ENCODE measurements around the gene CASP9. TPM values are rescaled to one million over a fixed set of nuclear protein-coding genes. Genes with fewer than 3 reads are reported as not detected.
A peak's percentile ranks its signal among the peaks of the same experiment; 100 is the strongest.

Gene CASP9
- total and polyA plus RNA-seq, 2 donors (not counting 1 experiment from before 2014, with no cell fraction given), result 5.6 to 6.4 TPM

DNA sequence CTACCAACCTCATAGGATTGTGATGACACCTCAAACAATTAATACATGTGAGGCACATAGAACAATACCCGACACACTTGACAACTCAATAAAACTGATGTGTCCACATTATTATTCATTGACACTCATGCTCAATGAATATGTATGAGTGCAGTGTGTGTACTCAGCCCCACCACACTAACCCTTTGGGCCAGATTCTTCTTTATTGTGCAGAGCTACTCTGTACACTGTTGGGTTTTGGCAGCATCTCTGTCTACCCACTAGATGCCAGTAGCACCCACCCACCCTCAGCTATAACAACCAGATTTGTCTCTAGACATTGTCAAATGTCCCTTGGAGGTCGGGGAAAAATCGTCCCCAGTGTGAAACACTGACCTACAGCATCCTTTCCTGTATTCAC lies 10.1 kb downstream of the CASP9 start:
- no peak for TF ChIP-seq EZH2 (IDR thresholded peaks at IDR 0.05; ENCODE audit: low read length, missing control alignments)
- TF ChIP-seq, protein P1, sequence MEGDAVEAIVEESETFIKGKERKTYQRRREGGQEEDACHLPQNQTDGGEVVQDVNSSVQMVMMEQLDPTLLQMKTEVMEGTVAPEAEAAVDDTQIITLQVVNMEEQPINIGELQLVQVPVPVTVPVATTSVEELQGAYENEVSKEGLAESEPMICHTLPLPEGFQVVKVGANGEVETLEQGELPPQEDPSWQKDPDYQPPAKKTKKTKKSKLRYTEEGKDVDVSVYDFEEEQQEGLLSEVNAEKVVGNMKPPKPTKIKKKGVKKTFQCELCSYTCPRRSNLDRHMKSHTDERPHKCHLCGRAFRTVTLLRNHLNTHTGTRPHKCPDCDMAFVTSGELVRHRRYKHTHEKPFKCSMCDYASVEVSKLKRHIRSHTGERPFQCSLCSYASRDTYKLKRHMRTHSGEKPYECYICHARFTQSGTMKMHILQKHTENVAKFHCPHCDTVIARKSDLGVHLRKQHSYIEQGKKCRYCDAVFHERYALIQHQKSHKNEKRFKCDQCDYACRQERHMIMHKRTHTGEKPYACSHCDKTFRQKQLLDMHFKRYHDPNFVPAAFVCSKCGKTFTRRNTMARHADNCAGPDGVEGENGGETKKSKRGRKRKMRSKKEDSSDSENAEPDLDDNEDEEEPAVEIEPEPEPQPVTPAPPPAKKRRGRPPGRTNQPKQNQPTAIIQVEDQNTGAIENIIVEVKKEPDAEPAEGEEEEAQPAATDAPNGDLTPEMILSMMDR (conservative IDR thresholded peaks at IDR 0.05 in 1 of 2, IDR thresholded peaks at IDR 0.05 in 1 of 2; ENCODE audit: low read depth in 1 of 2, low read length in 2 of 2), result no peak
- Histone ChIP-seq H3K9me3 (ENCODE audit: control insufficient read depth, insufficient read depth, low read depth, low read length) (no peaks in the 10 kb centered on the region), H3K4me1 (ENCODE audit: control insufficient read depth, extremely low read depth, insufficient read depth, low read length) (peaks cover 3% of the 10 kb centered on the region), H3K27me3 (ENCODE audit: control insufficient read depth, insufficient read depth, low read length) (no peaks in the 10 kb centered on the region), H3K4me2 (ENCODE audit: extremely low read depth, insufficient read depth, low read length) (no peak overlapping the region), H3K27ac (ENCODE audit: insufficient read depth, low read length) (no peak overlapping the region), H3K36me3 (ENCODE audit: control insufficient read depth, insufficient read depth, low read length) (no peaks in the 10 kb centered on the region), H3K79me2 (ENCODE audit: control insufficient read depth, insufficient read depth, low read length) (no peaks in the 10 kb centered on the region), H3K4me3 (replicated peaks in 1 of 4; ENCODE audit: control extremely low read depth in 1 of 4, insufficient read depth in 1 of 4, low read depth in 3 of 4, low read length in 4 of 4) (no peak overlapping the region), H2AFZ (ENCODE audit: low read length) (no peak overlapping the region), H4K20me1 (ENCODE audit: control insufficient read depth, extremely low read depth, insufficient read depth, low read length) (no peaks in the 10 kb centered on the region), H3K9ac (ENCODE audit: insufficient read depth, low read length) (no peak overlapping the region)
- DNase-seq (ENCODE audit: low read depth in 2 of 2), result no peak

DNA sequence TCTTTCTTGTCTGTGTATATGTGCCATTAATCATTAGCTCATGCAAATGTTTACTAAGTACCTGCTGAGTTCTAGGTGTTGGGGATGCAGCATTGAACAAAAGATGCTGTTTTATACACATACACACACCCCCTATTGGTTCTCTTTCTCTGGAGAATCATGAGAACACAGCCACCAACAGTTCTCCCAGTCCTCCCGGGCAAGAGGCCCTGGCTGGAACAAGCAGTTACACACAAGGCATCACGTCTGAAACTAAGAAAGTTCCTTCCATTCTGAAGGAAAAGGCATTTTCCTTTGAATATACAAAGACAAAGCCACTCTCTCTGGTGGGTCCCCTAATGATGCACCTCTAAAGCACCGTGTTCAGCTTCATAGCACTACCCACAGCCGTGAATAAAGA lies 10.8 kb downstream of the CASP9 start:
- Histone ChIP-seq H4K20me1 (ENCODE audit: control insufficient read depth, extremely low read depth, insufficient read depth, low read length) (no peaks in the 10 kb centered on the region), H3K4me3 (replicated peaks in 1 of 4; ENCODE audit: control extremely low read depth in 1 of 4, insufficient read depth in 1 of 4, low read depth in 3 of 4, low read length in 4 of 4) (no peak overlapping the region), H3K4me2 (ENCODE audit: extremely low read depth, insufficient read depth, low read length) (no peak overlapping the region), H2AFZ (ENCODE audit: low read length) (no peak overlapping the region), H3K27me3 (ENCODE audit: control insufficient read depth, insufficient read depth, low read length) (no peaks in the 10 kb centered on the region), H3K9ac (ENCODE audit: insufficient read depth, low read length) (no peak overlapping the region), H3K36me3 (ENCODE audit: control insufficient read depth, insufficient read depth, low read length) (no peaks in the 10 kb centered on the region), H3K27ac (ENCODE audit: insufficient read depth, low read length) (no peak overlapping the region), H3K79me2 (ENCODE audit: control insufficient read depth, insufficient read depth, low read length) (no peaks in the 10 kb centered on the region), H3K4me1 (ENCODE audit: control insufficient read depth, extremely low read depth, insufficient read depth, low read length) (peaks cover 3% of the 10 kb centered on the region), H3K9me3 (ENCODE audit: control insufficient read depth, insufficient read depth, low read depth, low read length) (no peaks in the 10 kb centered on the region)
- DNase-seq (ENCODE audit: low read depth in 2 of 2), result no peak
- TF ChIP-seq, protein P1 (conservative IDR thresholded peaks at IDR 0.05 in 1 of 2, IDR thresholded peaks at IDR 0.05 in 1 of 2; ENCODE audit: low read depth in 1 of 2, low read length in 2 of 2), result no peak
- no peak for TF ChIP-seq EZH2 (IDR thresholded peaks at IDR 0.05; ENCODE audit: low read length, missing control alignments)

DNA sequence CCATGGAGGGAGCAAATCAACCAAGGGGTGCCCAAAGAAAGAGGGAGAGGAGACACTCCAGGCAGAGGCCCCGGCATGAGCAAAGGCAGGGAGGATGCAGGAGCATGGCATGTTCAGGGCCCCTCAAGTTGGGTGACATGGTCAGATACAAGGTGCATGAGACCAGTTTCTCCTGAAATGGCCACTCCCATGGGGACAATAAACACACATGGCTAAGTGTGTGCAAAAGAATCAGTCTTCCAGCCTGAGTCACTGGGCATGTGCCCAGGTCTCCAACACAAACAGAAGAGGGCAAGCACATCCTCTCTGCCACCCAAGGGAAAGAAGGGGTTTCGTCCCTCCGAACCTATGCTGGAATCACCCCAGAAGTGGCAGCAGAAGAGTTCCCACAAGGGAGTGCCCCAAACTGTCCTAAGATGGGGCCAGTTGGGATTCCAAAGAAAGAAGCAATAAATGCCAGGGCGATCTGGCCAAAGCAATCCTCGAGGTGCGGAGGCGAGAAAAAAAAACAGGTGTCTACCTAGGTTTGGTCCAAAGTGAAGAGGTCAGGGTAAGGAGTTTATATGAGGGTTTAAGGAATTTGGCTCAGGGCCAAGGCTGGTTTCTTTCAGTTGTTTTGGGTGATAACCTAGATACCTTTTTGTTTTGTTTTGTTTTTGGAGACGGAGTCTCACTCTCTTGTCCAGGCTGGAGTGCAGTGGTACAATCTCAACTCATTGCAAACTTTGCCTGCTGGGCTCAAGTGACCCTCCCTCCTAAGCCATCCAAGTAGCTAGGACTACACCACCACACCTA lies 13.2 kb downstream of the CASP9 start:
- Histone ChIP-seq H3K36me3 (ENCODE audit: control insufficient read depth, insufficient read depth, low read length) (no peaks in the 10 kb centered on the region), H3K4me1 (ENCODE audit: control insufficient read depth, extremely low read depth, insufficient read depth, low read length) (peaks cover 3% of the 10 kb centered on the region), H3K9me3 (ENCODE audit: control insufficient read depth, insufficient read depth, low read depth, low read length) (no peaks in the 10 kb centered on the region), H3K4me2 (ENCODE audit: extremely low read depth, insufficient read depth, low read length) (no peak overlapping the region), H3K79me2 (ENCODE audit: control insufficient read depth, insufficient read depth, low read length) (no peaks in the 10 kb centered on the region), H3K9ac (ENCODE audit: insufficient read depth, low read length) (no peak overlapping the region), H2AFZ (ENCODE audit: low read length) (no peak overlapping the region), H3K27me3 (ENCODE audit: control insufficient read depth, insufficient read depth, low read length) (no peaks in the 10 kb centered on the region), H3K27ac (ENCODE audit: insufficient read depth, low read length) (no peak overlapping the region), H3K4me3 (replicated peaks in 1 of 4; ENCODE audit: control extremely low read depth in 1 of 4, insufficient read depth in 1 of 4, low read depth in 3 of 4, low read length in 4 of 4) (no peak overlapping the region), H4K20me1 (ENCODE audit: control insufficient read depth, extremely low read depth, insufficient read depth, low read length) (no peaks in the 10 kb centered on the region)
- peak in 1 of 2 donors; percentile 4 for DNase-seq (ENCODE audit: low read depth in 2 of 2)
- TF ChIP-seq, protein P1 (conservative IDR thresholded peaks at IDR 0.05 in 1 of 2, IDR thresholded peaks at IDR 0.05 in 1 of 2; ENCODE audit: low read depth in 1 of 2, low read length in 2 of 2), result no peak
- TF ChIP-seq EZH2 (IDR thresholded peaks at IDR 0.05; ENCODE audit: low read length, missing control alignments), result no peak
